Measurements from ENCODE around the gene STXBP4. TPM values are rescaled to one million over a fixed set of nuclear protein-coding genes. Genes with fewer than 3 reads are reported as not detected.

The STXBP4 gene
- total RNA-seq = 14.2 TPM

DNA sequence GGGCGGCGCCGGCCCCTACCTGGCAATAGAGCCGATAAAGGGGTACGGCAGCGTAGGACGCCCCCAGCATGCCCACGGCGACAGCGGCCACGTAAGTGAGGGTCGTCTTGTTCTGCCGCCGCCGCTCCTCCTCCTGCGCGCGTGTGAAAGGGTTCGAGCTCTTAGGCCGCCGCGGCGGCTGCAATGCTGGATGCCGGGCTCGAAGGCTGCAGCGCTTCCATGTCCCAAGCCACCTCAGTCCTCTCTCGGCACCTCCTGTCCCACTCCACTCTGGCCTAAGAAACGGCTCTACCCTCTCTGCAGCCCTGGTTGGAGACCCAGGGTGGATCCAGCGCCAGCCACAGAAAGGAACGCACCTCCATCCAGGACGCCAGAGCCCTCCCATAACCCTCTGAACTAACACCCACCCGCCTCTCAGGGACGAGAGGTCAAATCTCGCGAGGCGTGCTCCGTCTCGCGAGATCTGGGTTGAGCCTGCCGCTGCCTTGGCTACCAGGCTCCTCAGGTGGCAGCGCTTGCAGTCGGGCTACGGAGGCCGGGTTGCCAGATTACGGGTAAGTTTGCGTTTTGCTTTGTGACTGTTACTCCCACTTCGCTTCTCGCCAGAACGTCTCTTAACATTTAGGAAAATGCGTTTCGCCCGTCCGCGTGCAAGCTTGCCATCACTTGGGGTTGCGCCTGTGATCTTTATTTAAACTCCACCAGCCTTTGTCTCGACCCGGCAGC lies at the start of gene STXBP4, which contains the start of gene COX11:
Gene STXBP4, plus strand, starts transcription at position 504 of the 726 bp plus-strand sequence. CDS start 17,455 bp downstream, outside the sequence.
Gene COX11, minus strand, starts transcription at position 393 of the 726 bp plus-strand sequence. Its CDS starts 8 bp downstream, at position 385.
- peak; percentile 95 for DNase-seq

DNA sequence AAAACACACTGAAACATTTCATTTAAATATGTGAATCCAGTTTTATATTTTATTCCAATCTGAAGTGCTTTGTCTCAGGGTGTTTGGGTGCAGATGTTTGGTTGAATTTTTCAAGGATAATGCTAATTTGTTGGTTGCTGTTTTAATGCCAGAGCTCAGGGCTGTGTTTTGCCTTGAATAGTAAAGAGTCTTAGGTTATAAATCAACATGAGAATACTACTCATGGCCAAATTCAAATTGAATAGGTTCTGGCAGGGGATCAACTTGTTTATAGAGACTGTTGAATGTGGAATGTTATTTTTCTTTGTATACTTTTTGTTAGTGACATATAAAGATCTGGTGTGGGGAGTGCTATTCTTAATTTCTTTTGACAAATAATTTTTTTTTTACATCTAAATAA lies 49.1 kb upstream of the STXBP4 start:
- DNase-seq = no peak

DNA sequence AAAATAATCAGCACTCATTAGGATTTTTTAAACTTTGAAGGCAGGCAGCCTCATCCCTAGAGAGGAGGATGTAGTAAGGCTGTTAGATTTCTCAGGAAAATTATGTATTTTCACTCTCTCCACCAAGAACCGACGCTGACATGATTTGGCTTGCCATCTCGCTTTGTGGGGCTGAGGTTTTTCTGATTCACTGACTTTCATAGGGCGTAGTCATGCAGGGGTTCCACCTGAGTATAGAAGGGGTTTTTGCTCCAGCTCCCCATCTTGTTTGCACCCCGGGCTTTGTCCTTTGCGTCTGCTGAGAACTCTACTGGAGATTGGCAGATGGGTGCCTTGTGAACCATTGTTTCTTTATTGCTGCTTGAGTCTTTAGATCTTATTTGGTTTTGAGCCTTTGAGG lies 47.7 kb upstream of the STXBP4 start:
- no peak for DNase-seq

GRCh38 chr17:54924405-54924804 lies 44.2 kb upstream of the STXBP4 start:
- DNase-seq = no peak

- no peak for DNase-seq
Observed at GRCh38 chr17:54927525-54927924, 41.0 kb upstream of the STXBP4 start.

DNA sequence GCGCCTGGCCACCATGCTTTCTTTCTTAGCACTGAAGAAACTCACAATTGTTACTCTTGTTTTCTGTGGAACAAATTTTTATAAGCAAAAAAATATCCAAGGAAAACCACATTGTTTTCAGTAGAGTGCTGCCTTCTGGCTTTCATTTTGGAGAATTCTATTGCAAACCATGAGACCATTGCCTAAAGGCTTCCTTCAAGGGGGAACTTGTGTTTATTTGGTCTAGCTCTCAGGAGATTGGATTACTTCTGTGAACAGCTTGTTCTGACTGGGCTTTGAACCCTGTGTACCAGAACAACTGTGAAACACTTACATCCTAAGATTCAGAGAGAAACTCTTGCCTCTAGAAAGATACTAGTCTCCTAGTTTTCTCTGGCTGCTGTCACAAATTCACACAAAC lies 35.9 kb upstream of the STXBP4 start:
- no peak for DNase-seq

DNA sequence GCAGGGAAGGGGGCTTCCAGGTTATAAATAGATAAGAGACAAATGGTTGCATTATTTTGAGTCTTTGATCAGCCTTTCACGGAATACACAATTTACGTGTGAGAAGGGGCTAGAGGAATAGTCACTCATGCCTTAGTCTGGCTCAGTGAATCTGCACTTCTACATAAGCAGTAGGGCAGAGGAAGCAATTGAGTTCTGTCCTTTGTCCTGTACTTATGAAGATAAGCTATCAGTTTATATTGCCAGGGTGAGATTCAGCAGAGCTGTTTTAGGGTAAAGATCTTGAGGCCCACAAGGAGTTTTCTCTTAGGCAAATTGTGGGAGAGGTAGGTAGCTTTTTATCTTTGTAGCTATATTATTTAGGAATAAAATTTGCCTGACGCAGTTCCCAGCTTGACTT lies 34.6 kb upstream of the STXBP4 start:
- DNase-seq = no peak

DNA sequence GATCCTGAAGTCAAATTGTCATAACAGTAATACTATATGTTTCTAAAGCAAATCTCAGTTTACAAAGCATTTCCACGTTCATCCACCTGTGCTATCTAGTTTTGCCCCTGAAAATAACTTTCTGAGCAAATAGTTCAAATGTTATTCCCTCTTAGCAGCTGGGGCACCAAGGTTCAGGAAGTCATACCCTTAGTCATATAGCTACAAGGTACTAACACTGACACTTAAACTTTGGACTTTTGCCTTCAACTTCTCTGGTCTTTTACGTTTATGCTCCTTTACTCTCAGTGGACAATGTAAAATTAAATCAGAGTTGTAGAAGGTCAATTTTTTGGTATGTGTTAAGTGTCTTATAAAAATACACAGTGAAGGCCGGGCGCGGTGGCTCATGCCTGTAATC lies 33.1 kb upstream of the STXBP4 start:
- DNase-seq = no peak

- DNase-seq = no peak
Observed at GRCh38 chr17:54937018-54937417, 31.5 kb upstream of the STXBP4 start.

GRCh38 chr17:54937426-54937825 lies 31.1 kb upstream of the STXBP4 start:
- DNase-seq = no peak

DNA sequence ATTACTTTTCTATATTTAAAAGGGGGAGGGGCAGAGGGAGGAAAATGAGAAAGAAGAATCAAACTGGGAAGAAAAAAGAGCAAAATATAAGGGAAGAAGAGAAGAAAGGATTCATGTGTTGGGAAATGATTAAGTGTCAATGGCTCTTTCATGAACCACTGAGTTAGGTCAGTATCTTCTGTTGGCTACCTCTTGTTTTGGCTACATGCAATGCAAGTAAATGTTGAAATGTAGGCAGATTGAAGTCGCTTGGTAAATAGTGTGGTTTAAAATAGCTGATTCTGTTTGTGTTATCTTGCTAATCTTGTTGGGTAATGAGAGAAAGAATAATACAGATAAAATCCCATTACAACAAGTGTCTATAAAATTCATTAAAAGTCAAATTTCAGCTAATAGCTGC lies 27.3 kb upstream of the STXBP4 start:
- no peak for DNase-seq

- DNase-seq = peak; percentile 13
Observed at GRCh38 chr17:54944796-54945195, 23.8 kb upstream of the STXBP4 start.

- no peak for DNase-seq
Observed at GRCh38 chr17:54945231-54945630, 23.3 kb upstream of the STXBP4 start.

- DNase-seq = peak; percentile 31
Observed at GRCh38 chr17:54945671-54946070, 22.9 kb upstream of the STXBP4 start.

DNA sequence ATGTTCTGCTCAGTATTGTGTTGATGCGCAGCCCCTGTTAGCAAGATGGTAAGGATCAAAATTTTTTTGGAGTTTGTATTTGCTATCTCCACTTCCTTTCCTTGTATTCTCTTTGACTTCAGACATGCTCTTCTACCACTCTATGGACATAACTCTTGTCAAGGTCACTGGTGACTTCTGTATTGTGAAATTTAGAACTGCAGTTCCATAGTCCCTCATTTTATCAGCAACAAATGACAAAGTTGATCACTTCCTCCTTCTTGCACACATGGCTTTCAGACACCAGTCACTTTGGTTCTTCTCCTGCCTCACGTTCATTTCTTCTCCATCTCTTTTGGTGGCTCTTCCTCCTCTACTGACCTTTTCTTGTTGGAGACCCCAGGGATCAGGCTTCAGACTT lies 21.2 kb upstream of the STXBP4 start:
- DNase-seq = no peak

GRCh38 chr17:54948380-54948779 lies 20.2 kb upstream of the STXBP4 start:
- DNase-seq = no peak

- no peak for DNase-seq
Observed at GRCh38 chr17:54950116-54950515, 18.4 kb upstream of the STXBP4 start.

DNA sequence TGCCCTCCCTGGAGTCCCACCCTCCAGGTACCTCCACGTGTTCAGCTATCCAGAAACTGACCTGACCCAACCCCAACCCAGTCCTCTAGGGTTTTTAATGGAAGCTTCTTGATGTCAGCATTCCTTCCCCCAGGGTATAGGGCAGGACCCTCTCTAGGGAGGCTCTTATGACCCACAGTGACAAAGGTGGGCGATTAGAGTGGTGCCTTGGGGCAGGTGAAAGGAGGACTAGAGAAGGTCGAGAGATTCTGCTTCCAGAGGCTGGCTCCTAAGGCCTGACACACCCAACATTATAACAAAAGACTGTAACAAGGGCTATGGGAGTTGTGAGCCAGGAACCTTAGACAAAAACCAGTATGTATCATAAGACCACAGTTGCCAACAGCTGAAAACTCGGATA lies 17.3 kb upstream of the STXBP4 start:
- DNase-seq = no peak

DNA sequence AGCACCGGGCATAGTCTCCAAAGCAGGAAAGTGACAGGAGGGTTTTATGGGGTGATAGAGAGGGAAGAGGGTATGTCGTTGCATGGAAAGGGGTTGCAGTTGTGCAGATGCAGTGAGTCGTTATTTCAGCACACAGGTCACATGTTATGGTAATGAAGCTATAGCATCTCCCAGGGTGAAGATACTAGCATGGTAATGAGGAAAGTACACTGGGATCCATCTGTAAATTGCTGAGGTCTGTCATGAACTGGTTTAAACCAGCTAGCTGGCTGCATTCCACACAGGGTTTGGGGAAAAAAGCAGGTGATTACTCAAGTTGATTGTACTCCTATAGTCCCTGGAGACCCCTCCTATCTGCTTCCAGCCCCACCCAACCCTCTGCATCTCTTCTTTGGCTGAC lies 11.8 kb upstream of the STXBP4 start:
- no peak for DNase-seq

GRCh38 chr17:54967621-54968261 lies 824 bp upstream of the STXBP4 start:
- DNase-seq = peak; percentile 19

GRCh38 chr17:54968988-54969332 lies 395 bp downstream of the STXBP4 start:
- DNase-seq = no peak

- no peak for DNase-seq
Observed at GRCh38 chr17:54969658-54970572, 1.4 kb downstream of the STXBP4 start.

DNA sequence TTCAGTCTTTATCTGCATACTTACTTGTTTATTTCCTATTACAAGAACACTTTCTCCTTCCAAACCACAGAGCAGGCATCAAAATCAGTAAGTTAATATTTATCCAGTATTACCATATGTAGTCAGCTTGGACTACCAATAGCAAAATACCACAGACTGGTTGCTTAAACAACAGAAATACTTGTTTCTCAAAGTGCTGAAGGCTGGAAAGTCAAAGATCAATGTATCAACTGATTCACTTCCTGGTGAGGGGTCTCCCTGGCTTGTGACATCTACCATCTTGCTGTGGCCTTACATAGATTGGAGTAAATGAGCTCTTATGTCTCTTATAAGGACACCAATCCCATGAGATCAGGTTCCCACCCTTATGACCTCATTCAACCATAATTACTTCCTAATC lies 2.6 kb downstream of the STXBP4 start:
- DNase-seq = no peak
